GM12891 (cell line): ENCODE results near the gene DHRS1.

Source experiments
- POLR2A ChIP-seq: IDR thresholded peaks from 2 replicates; pipeline ENCODE4 v1.6.1; 2011; ENCODE audit warnings: low read depth, low read length, control low read depth
- POLR2AphosphoS5 ChIP-seq: IDR thresholded peaks from 2 replicates; pipeline ENCODE4 v1.6.1; 2011; ENCODE audit warnings: low read depth, low read length, control low read depth
- TAF1 ChIP-seq: IDR thresholded peaks from 2 replicates; pipeline ENCODE4 v1.6.1; 2011; ENCODE audit warnings: low read depth, low read length, control low read depth

DNA sequence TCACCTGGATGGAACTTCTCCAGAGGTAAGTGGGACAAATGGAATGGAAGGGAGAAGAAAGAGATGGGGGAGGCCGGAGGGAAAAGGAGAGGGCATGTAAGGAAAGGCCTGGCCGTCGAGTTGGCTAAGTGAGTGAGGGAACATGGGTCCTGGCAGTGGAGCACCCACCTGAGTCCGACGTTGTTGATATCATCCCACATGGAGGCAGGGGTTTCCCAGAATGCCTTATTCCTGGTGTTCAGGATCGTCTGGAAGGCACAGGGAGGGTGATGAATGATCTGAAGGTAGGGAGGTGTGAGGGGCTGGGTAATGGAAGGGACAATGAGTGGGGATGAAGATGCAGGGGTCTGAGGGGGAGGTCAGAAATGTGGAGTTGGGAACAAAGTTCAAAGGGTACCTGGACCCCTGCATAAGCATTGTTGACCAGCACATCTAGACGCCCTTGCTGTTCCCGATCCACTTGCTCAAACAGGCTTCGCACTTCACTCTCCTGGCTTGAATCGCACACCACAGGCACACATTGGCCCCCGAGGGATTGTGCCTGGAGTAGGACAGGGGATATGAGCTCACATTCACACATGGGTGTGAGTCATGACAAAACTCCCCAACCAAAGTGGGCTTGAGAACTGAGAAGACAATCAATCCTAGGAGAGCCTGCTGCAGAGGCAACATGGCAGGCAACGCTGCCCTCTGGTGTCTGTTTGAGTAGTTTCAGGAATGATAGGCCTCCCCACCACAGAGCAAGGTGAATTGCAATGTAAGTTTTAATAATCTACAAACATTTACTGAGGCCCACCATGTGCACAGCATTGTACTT is 3.0 kb downstream of the DHRS1 start:
- no peak for TF ChIP-seq TAF1
- no peak; the same call in 1 of the 2 replicates for TF ChIP-seq POLR2A
- TF ChIP-seq POLR2AphosphoS5, result no peak
